SU-DHL-6 (cell line): ENCODE results near the gene TAF15.

Experiments used
- H2AFZ ChIP-seq: fragments of 200-600 bp; sonication (generic); 2 replicates; pipeline ENCODE4 v1.6.1; 2014; ENCODE audit warnings: low read depth, mild to moderate bottlenecking, moderate library complexity, mixed read lengths, antibody characterized with exemption, low read length; ENCODE audit not compliant: severe bottlenecking
- H3F3A ChIP-seq: fragments of 200-600 bp; shearing (Covaris generic); 2 replicates; pipeline ENCODE4 v1.6.0; 2016; ENCODE audit warnings: antibody characterized with exemption, mild to moderate bottlenecking; ENCODE audit not compliant: insufficient read depth
- H3K27ac ChIP-seq: fragments of 200-600 bp; sonication (generic); 2 replicates; pipeline ENCODE4 v1.5.1; 2016; ENCODE audit warnings: low read depth, mild to moderate bottlenecking, low read length, moderate library complexity, mixed read lengths
- H3K27me3 ChIP-seq: fragments of 200-600 bp; sonication (generic), shearing (Covaris generic); 2 replicates; pipeline ENCODE4 v1.6.0; 2014; ENCODE audit warnings: mild to moderate bottlenecking, low read length
- H3K36me3 ChIP-seq: fragments of 200-600 bp; sonication (generic); 2 replicates; pipeline ENCODE4 v1.6.1; 2014; ENCODE audit warnings: mild to moderate bottlenecking, low read length, mixed read lengths
- H3K4me2 ChIP-seq: fragments of 300-600, 200-600 bp; shearing (Covaris generic), sonication (generic); 2 replicates; pipeline ENCODE4 v1.6.0; 2014; ENCODE audit warnings: low read length, low read depth, mild to moderate bottlenecking; ENCODE audit not compliant: poor library complexity, severe bottlenecking
- H3K4me3 ChIP-seq: fragments of 200-600 bp; sonication (generic); 2 replicates; pipeline ENCODE4 v1.5.1; 2014; ENCODE audit warnings: antibody characterized with exemption, low read length, mild to moderate bottlenecking, mixed read lengths; ENCODE audit not compliant: insufficient read depth, poor library complexity, severe bottlenecking
- H3K79me2 ChIP-seq: fragments of 200-600 bp; sonication (generic); 2 replicates; pipeline ENCODE4 v1.6.1; 2014; ENCODE audit warnings: mild to moderate bottlenecking, low read length, moderate library complexity; ENCODE audit not compliant: insufficient read depth
- H3K9ac ChIP-seq: fragments of 200-600 bp; sonication (generic); 2 replicates; pipeline ENCODE4 v1.7.0; 2014; ENCODE audit warnings: mild to moderate bottlenecking, low read length
- H3K9me2 ChIP-seq: fragments of 200-600 bp; sonication (generic); replicated peaks from 2 replicates; pipeline ENCODE4 v1.6.1; 2014; ENCODE audit warnings: low read length; ENCODE audit not compliant: insufficient read depth
- H3K9me3 ChIP-seq: fragments of 200-600 bp; sonication (generic); 2 replicates; pipeline ENCODE4 v1.6.1; 2014; ENCODE audit warnings: low read length, mixed read lengths; ENCODE audit not compliant: insufficient read depth
- H4K20me1 ChIP-seq: fragments of 200-600 bp; sonication (generic); 2 replicates; pipeline ENCODE4 v1.6.1; 2014; ENCODE audit warnings: low read depth, mild to moderate bottlenecking, antibody characterized with exemption, low read length, moderate library complexity, mixed read lengths
- EZH2phosphoT487 ChIP-seq: fragments of 200-600 bp; sonication (generic), shearing (Covaris generic); conservative IDR thresholded peaks from 2 replicates; pipeline ENCODE4 v1.6.1; 2018; ENCODE audit warnings: mild to moderate bottlenecking, antibody characterized with exemption, low read length, moderate library complexity, mixed read lengths
- TF ChIP-seq, protein P1 (sequence below): fragments of 200-600 bp; sonication (generic); IDR thresholded peaks from one replicate; pipeline ENCODE4 v1.5.1; 2017; ENCODE audit warnings: antibody characterized with exemption, mild to moderate bottlenecking, low read length, moderate library complexity; ENCODE audit not compliant: insufficient read depth, poor library complexity, severe bottlenecking

The TAF15 gene

DNA sequence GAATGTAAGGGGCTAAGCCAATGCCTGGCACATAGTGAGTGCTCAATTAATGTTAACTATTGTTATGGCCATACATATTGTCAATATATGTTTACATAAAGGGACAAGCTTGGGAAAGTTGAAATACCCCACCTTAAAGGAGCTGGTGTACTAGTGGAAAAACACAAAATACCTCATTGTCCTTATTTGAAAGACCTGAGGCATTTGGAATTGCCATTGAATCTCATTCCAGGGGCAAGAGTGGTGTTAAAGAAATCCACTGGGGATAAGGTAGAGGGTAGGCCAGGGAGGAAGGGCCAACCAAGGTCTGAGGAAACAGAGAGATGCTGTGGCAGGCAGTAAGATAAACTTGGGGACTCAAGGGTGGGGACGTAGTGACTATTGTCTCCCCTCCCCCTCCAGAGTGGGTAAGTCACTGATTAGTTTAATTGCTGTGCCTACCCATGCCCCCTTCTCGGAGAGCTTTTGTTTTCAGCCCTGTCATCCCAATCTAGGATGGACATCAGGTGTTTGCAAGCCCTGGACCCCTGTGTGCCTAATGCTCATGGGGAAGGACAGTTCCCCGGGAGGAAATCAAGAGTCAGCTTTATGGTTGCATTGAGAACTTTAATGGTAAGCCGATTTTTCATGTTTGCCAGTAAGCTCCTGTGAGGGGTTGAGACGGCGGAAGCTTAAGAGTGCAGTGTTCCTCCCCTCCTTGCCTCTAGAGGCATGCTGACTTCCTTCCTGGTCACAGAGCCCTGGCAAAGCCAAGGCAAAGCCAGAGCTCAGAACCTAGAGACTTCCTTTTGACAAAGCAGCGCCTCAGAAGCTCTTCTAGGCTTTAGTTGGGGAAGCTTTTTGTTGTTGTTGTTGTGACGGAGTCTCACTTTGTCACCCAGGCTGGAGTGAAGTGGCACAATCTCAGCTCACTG, 61.9 kb downstream of the TAF15 start:
- no peaks in the 10 kb centered on the region for H3K9me3 ChIP-seq
- H3K9ac ChIP-seq: no peak overlapping the region
- H3K27ac ChIP-seq: no peak overlapping the region
- no peaks in the 10 kb centered on the region for H3K36me3 ChIP-seq
- H3F3A ChIP-seq: no peaks in the 10 kb centered on the region
- no peaks in the 10 kb centered on the region for H3K79me2 ChIP-seq
- H3K27me3 ChIP-seq: no peaks in the 10 kb centered on the region
- no peak overlapping the region for H2AFZ ChIP-seq
- H4K20me1 ChIP-seq: no peaks in the 10 kb centered on the region
- H3K4me3 ChIP-seq: no peak overlapping the region
- TF ChIP-seq, protein P1, sequence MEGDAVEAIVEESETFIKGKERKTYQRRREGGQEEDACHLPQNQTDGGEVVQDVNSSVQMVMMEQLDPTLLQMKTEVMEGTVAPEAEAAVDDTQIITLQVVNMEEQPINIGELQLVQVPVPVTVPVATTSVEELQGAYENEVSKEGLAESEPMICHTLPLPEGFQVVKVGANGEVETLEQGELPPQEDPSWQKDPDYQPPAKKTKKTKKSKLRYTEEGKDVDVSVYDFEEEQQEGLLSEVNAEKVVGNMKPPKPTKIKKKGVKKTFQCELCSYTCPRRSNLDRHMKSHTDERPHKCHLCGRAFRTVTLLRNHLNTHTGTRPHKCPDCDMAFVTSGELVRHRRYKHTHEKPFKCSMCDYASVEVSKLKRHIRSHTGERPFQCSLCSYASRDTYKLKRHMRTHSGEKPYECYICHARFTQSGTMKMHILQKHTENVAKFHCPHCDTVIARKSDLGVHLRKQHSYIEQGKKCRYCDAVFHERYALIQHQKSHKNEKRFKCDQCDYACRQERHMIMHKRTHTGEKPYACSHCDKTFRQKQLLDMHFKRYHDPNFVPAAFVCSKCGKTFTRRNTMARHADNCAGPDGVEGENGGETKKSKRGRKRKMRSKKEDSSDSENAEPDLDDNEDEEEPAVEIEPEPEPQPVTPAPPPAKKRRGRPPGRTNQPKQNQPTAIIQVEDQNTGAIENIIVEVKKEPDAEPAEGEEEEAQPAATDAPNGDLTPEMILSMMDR: no peak
- no peak for TF ChIP-seq EZH2phosphoT487
- no peak overlapping the region for H3K4me2 ChIP-seq
- H3K9me2 ChIP-seq: no peaks in the 10 kb centered on the region

DNA sequence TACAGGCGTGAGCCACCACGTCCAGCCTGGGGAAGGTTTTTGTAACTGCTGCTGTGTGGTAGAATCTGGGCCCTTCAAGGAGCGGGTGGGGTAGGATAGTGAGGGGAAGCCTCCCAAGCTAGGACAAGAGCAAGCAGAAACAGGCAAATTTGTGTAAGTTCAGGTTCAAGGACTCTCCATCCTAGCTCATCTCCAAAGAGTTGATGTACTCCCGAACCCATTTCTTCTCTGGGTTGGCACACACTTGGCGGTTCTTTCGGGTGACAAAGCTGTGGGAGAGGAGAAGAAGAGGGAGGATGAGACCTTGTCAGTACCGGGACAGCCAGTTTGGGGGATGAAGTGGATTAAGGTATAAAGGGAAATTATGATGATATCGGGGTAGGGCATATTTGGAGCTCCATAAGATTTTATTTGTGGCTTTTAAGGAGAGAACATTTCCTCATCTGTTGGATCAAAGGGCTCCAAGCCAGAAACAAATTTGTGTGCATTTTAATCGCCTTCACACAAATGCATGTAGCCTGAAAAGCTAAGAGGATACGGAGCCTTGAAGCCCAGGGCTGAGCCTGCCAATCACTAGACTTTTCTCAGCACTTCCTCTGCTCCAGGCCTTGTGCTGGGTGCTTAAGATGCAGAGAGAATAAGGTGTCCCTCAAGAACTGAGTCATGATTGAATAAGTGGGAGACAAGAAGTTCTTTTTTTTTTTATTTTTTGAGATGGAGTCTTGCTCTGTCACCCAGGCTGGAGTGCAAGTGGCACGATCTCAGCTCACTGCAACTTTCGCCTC, 63.1 kb downstream of the TAF15 start:
- Histone ChIP-seq H2AFZ (no peak overlapping the region), H3K36me3 (no peaks in the 10 kb centered on the region), H3K9me3 (no peaks in the 10 kb centered on the region), H3K79me2 (no peaks in the 10 kb centered on the region), H3K9ac (no peak overlapping the region), H4K20me1 (no peaks in the 10 kb centered on the region), H3F3A (no peaks in the 10 kb centered on the region), H3K27ac (no peak overlapping the region), H3K4me3 (no peak overlapping the region), H3K9me2 (no peaks in the 10 kb centered on the region), H3K4me2 (no peak overlapping the region), H3K27me3 (no peaks in the 10 kb centered on the region)
- TF ChIP-seq, protein P1: no peak
- TF ChIP-seq EZH2phosphoT487: no peak

DNA sequence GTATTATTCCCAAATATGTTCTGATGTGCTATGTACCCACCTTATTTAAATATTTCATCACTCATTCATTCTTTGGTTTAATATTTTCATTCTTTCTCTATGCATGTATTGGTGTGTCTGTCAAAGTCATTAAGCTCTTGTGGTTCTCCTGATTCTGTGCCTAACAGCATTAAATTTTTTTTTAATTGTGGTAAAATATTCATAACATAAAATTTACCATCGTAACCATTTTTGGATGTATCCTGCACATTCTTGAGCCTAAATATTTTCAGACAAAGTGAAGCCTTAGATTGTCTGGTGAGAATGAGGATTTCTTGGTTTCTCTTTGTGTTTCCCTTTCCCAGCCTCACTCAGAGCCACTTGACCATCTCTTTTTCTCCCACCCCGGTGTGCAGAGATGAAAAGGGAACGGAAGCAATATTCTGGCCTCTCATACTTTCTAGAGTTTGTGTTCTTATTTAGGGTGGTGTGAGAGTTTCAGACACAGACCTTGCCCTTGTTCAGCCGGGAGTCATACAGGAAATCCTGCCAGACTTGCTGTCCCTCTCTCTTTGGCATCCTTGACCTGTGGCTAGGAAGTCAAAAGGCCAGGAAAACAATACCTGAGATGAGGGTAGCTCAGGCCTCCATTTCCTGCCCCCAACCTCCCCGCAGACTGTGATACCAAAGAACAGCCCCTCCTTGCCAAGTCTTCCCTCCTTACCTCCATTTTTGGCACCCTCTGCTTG, 66.0 kb downstream of the TAF15 start:
- TF ChIP-seq, protein P1: no peak
- no peak for TF ChIP-seq EZH2phosphoT487
- no peak overlapping the region for H3K4me3 ChIP-seq
- no peaks in the 10 kb centered on the region for H4K20me1 ChIP-seq
- no peak overlapping the region for H3K27ac ChIP-seq
- no peak overlapping the region for H3K4me2 ChIP-seq
- H3F3A ChIP-seq: no peaks in the 10 kb centered on the region
- no peaks in the 10 kb centered on the region for H3K79me2 ChIP-seq
- no peaks in the 10 kb centered on the region for H3K9me2 ChIP-seq
- no peaks in the 10 kb centered on the region for H3K36me3 ChIP-seq
- H3K9me3 ChIP-seq: no peaks in the 10 kb centered on the region
- H3K9ac ChIP-seq: no peak overlapping the region
- no peaks in the 10 kb centered on the region for H3K27me3 ChIP-seq
- H2AFZ ChIP-seq: no peak overlapping the region
